HEK293 (cell line): ENCODE results near the gene PDSS2.

Experiments
- CTCF ChIA-PET: fragments of 350-600 bp; formaldehyde crosslinking; extraction: SDS; loops from one replicate; lab custom pipeline; 2021; ENCODE audit warnings: antibody characterized with exemption; lab: Yijun Ruan, JAX
- POLR2A ChIA-PET: fragments of 300-600 bp; formaldehyde crosslinking; extraction: SDS; loops from one replicate; lab custom pipeline; 2020; ENCODE audit warnings: antibody characterized with exemption, inconsistent platforms; lab: Yijun Ruan, JAX
- H3K27ac ChIP-seq: fragments of 200-500 bp; sonication (Bioruptor generic); 2 replicates; pipeline ENCODE4 v1.5.1; 2014; ENCODE audit warnings: low read depth, low read length, control low read depth, inconsistent platforms; ENCODE audit errors: extremely low read depth
- H3K36me3 ChIP-seq, 2 experiments: fragments of 200-500 bp in 1 of 2; sonication (Bioruptor generic) in 1 of 2; 1 replicate in 1 of 2; 2 replicates in 1 of 2; pipeline ENCODE4 v1.5.1; 2014 to 2017; ENCODE audit warnings: inconsistent platforms in 2 of 2, low read length in 2 of 2; ENCODE audit not compliant: control insufficient read depth in 2 of 2, insufficient read depth in 1 of 2
- H3K4me1 ChIP-seq: fragments of 200-500 bp; sonication (Bioruptor generic); 2 replicates; pipeline ENCODE4 v1.5.1; 2014; ENCODE audit warnings: mild to moderate bottlenecking, low read length, inconsistent platforms; ENCODE audit not compliant: control insufficient read depth, insufficient read depth
- H3K4me3 ChIP-seq: 2 replicates; pipeline ENCODE4 v1.5.1; 2011; ENCODE audit warnings: low read depth, mild to moderate bottlenecking, control low read depth, low read length, moderate library complexity
- H3K9me3 ChIP-seq: fragments of 200-500 bp; sonication (Bioruptor generic); 2 replicates; pipeline ENCODE4 v1.5.1; 2014; ENCODE audit warnings: low read depth, low read length, inconsistent platforms; ENCODE audit not compliant: control insufficient read depth, insufficient read depth
- EGR2 ChIP-seq: fragments of 450-650 bp; formaldehyde crosslinking; IDR thresholded peaks from 2 replicates; pipeline ENCODE4 v1.5.1; 2016; ENCODE audit warnings: low read depth, missing biosample characterization, missing genetic modification characterization
- KLF10 ChIP-seq: fragments of 450-650 bp; IDR thresholded peaks from 2 replicates; pipeline ENCODE4 v1.5.1; 2018; ENCODE audit warnings: missing biosample characterization, mild to moderate bottlenecking, missing genetic modification characterization
- MYNN ChIP-seq: fragments of 450-650 bp; formaldehyde crosslinking; IDR thresholded peaks from 2 replicates; pipeline ENCODE4 v1.5.1; 2016; ENCODE audit warnings: missing biosample characterization, missing genetic modification characterization, borderline replicate concordance
- PBX3 ChIP-seq: sonication (generic); formaldehyde crosslinking; IDR thresholded peaks from 2 replicates; pipeline ENCODE4 v1.8.1; 2022; ENCODE audit warnings: mild to moderate bottlenecking, moderate library complexity, missing genetic modification reagents
- SCRT2 ChIP-seq: fragments of 450-650 bp; formaldehyde crosslinking; IDR thresholded peaks from 2 replicates; pipeline ENCODE4 v1.5.1; 2016; ENCODE audit warnings: missing biosample characterization, missing genetic modification characterization
- YY2 ChIP-seq: fragments of 450-650 bp; formaldehyde crosslinking; IDR thresholded peaks from 2 replicates; pipeline ENCODE4 v1.5.1; 2016; ENCODE audit warnings: missing biosample characterization, missing genetic modification characterization
- ZBTB11 ChIP-seq: fragments of 450-650 bp; formaldehyde crosslinking; conservative IDR thresholded peaks from 2 replicates; pipeline ENCODE4 v1.5.1; 2016; ENCODE audit warnings: low read depth, missing biosample characterization, missing genetic modification characterization
- ZBTB49 ChIP-seq: fragments of 450-650 bp; formaldehyde crosslinking; IDR thresholded peaks from 2 replicates; pipeline ENCODE4 v1.5.1; 2016; ENCODE audit warnings: missing biosample characterization, missing genetic modification characterization, low read depth
- ZNF148 ChIP-seq: fragments of 450-650 bp; formaldehyde crosslinking; IDR thresholded peaks from 2 replicates; pipeline ENCODE4 v1.5.0; 2017; ENCODE audit warnings: missing biosample characterization, missing genetic modification characterization, borderline replicate concordance
- ZNF274 ChIP-seq, 2 experiments: fragments of 200-500 bp in 1 of 2; fragments of 450-650 bp in 1 of 2; sonication (Bioruptor generic) in 1 of 2; formaldehyde crosslinking in 1 of 2; IDR thresholded peaks; 2 replicates each; pipeline versions ENCODE4 v1.5.1 to v1.6.1; 2014 to 2016; ENCODE audit warnings: borderline replicate concordance in 1 of 2, inconsistent platforms in 1 of 2, low read length in 1 of 2, missing biosample characterization in 1 of 2, missing genetic modification characterization in 1 of 2
- ZNF433 ChIP-seq: fragments of 450-650 bp; formaldehyde crosslinking; IDR thresholded peaks from 2 replicates; pipeline ENCODE4 v1.5.1; 2016; ENCODE audit warnings: missing biosample characterization, missing genetic modification characterization, low read depth
- ZNF473 ChIP-seq: fragments of 450-650 bp; formaldehyde crosslinking; IDR thresholded peaks from 2 replicates; pipeline ENCODE4 v1.5.1; 2017; ENCODE audit warnings: missing biosample characterization, missing genetic modification characterization
- ZNF510 ChIP-seq: fragments of 450-650 bp; formaldehyde crosslinking; IDR thresholded peaks from 2 replicates; pipeline ENCODE4 v1.5.1; 2018; ENCODE audit warnings: mild to moderate bottlenecking, missing genetic modification characterization, missing biosample characterization; ENCODE audit not compliant: insufficient replicate concordance
- ZNF518A ChIP-seq: fragments of 450-650 bp; formaldehyde crosslinking; conservative IDR thresholded peaks from 2 replicates; pipeline ENCODE4 v1.5.1; 2016; ENCODE audit warnings: low read depth, missing biosample characterization, missing genetic modification characterization
- ZNF555 ChIP-seq: fragments of 450-650 bp; formaldehyde crosslinking; conservative IDR thresholded peaks from 2 replicates; pipeline ENCODE4 v1.5.1; 2017; ENCODE audit warnings: missing biosample characterization, mild to moderate bottlenecking, missing genetic modification characterization, inconsistent platforms
- ZNF624 ChIP-seq: fragments of 450-650 bp; formaldehyde crosslinking; IDR thresholded peaks from 2 replicates; pipeline ENCODE4 v1.5.1; 2017; ENCODE audit warnings: missing biosample characterization, missing genetic modification characterization
- ZNF660 ChIP-seq: fragments of 450-650 bp; IDR thresholded peaks from 2 replicates; pipeline ENCODE4 v1.5.1; 2018; ENCODE audit warnings: missing biosample characterization, mild to moderate bottlenecking, missing genetic modification characterization
- ZNF701 ChIP-seq: fragments of 450-650 bp; formaldehyde crosslinking; IDR thresholded peaks from 2 replicates; pipeline ENCODE4 v1.5.1; 2016; ENCODE audit warnings: missing biosample characterization, missing genetic modification characterization
- ZNF785 ChIP-seq: fragments of 450-650 bp; formaldehyde crosslinking; IDR thresholded peaks from 2 replicates; pipeline ENCODE4 v1.5.1; 2016; ENCODE audit warnings: missing biosample characterization, missing genetic modification characterization

The PDSS2 gene

GRCh38 chr6:107441682-107442081 lies 17.7 kb downstream of the PDSS2 start:
- Histone ChIP-seq H3K27ac (no peak overlapping the region), H3K9me3 (no peaks in the 10 kb centered on the region), H3K36me3 (no peaks in the 10 kb centered on the region), H3K4me1 (no peaks in the 10 kb centered on the region), H3K4me3 (no peak overlapping the region)
- ChIA-PET CTCF (interaction anchor here (0.6 kb wide), 1 partner anchor 71 kb away, joined by 4 read pairs; no protein-coding TSS in a partner anchor), POLR2A (interaction anchor here (0.8 kb wide), 1 partner anchor 18 kb away, joined by 3 read pairs; the partner anchor contains the start of gene PDSS2)
- TF ChIP-seq YY2 (tag by site-specific recombination) (no peak), ZNF785 (tag by site-specific recombination) (no peak), ZNF274 (IDR thresholded peaks at IDR 0.05; ENCODE audit: low read length) (no peak), ZNF274 (tag by site-specific recombination; IDR thresholded peaks at IDR 0.05; ENCODE audit: borderline replicate concordance) (no peak), ZNF433 (tag by site-specific recombination) (no peak), ZBTB49 (no peak)

GRCh38 chr6:107440936-107441335 lies 18.4 kb downstream of the PDSS2 start:
- ChIA-PET CTCF (no interaction called here), POLR2A (interaction anchor here (0.8 kb wide), 1 partner anchor 19 kb away, joined by 3 read pairs; the partner anchor contains the start of gene PDSS2)
- no peaks in the 10 kb centered on the region for H3K36me3 ChIP-seq
- H3K9me3 ChIP-seq: no peaks in the 10 kb centered on the region
- no peak overlapping the region for H3K4me3 ChIP-seq
- H3K27ac ChIP-seq: no peak overlapping the region
- H3K4me1 ChIP-seq: no peaks in the 10 kb centered on the region
- TF ChIP-seq ZNF274 (IDR thresholded peaks at IDR 0.05; ENCODE audit: low read length) (no peak), ZNF274 (tag by site-specific recombination; IDR thresholded peaks at IDR 0.05; ENCODE audit: borderline replicate concordance) (no peak), ZBTB11 (tag by site-specific recombination) (no peak), ZNF660 (tag by site-specific recombination) (no peak), KLF10 (tag by site-specific recombination) (no peak), ZNF148 (tag by site-specific recombination) (no peak), ZNF555 (no peak), ZNF433 (tag by site-specific recombination) (no peak), MYNN (no peak), ZNF701 (tag by site-specific recombination) (no peak), ZNF518A (tag by site-specific recombination) (no peak), ZNF473 (tag by site-specific recombination) (no peak), ZNF624 (no peak), ZNF510 (tag by site-specific recombination) (no peak), EGR2 (tag by site-specific recombination) (no peak), PBX3 (CRISPR knock-in tag) (no peak), SCRT2 (tag by site-specific recombination) (no peak)
